HUES6 (cell line): Measurements from ENCODE around the gene SMARCAD1.

ENCODE experiments used
- H3K27ac ChIP-seq: 2 replicates; pipeline ENCODE4 v1.7.0; 2013; ENCODE audit warnings: low read depth, mild to moderate bottlenecking, low read length, inconsistent platforms
- H3K27me3 ChIP-seq: 2 replicates; pipeline ENCODE4 v1.6.1; 2013; ENCODE audit warnings: low read length; ENCODE audit not compliant: control insufficient read depth, insufficient read depth
- H3K36me3 ChIP-seq: 2 replicates; pipeline ENCODE4 v1.6.1; 2013; ENCODE audit warnings: low read length; ENCODE audit not compliant: control insufficient read depth, insufficient read depth
- H3K4me1 ChIP-seq: 2 replicates; pipeline ENCODE4 v1.6.1; 2013; ENCODE audit warnings: low read length; ENCODE audit not compliant: control insufficient read depth, insufficient read depth
- H3K4me3 ChIP-seq: 2 replicates; pipeline ENCODE4 v1.5.1; 2013; ENCODE audit warnings: low read depth, low read length
- H3K9ac ChIP-seq: one replicate; pipeline ENCODE4 v1.6.1; 2013; ENCODE audit warnings: mild to moderate bottlenecking, low read length
- H3K9me3 ChIP-seq: 2 replicates; pipeline ENCODE4 v1.6.1; 2013; ENCODE audit warnings: low read depth, low read length; ENCODE audit not compliant: control insufficient read depth, insufficient read depth

SMARCAD1 gene

GRCh38 chr4:94256144-94256783, 48.6 kb downstream of the SMARCAD1 start:
- Histone ChIP-seq H3K4me1 (no peaks in the 10 kb centered on the region), H3K4me3 (no peak overlapping the region), H3K9ac (no peak overlapping the region), H3K27ac (no peak overlapping the region), H3K36me3 (peaks cover 70% of the 10 kb centered on the region), H3K27me3 (no peaks in the 10 kb centered on the region), H3K9me3 (no peaks in the 10 kb centered on the region)

- H3K27ac ChIP-seq, result no peak overlapping the region
- H3K4me1 ChIP-seq, result no peaks in the 10 kb centered on the region
- peaks cover 72% of the 10 kb centered on the region for H3K36me3 ChIP-seq
These were observed 49.2 kb downstream of the SMARCAD1 start for GRCh38 chr4:94256828-94257227.

GRCh38 chr4:94262163-94263016, 54.7 kb downstream of the SMARCAD1 start:
- H3K36me3 ChIP-seq, result peaks cover 80% of the 10 kb centered on the region

More at GRCh38 chr4:94256828-94257227, 49.2 kb downstream of the SMARCAD1 start:
- Histone ChIP-seq H3K27me3 (no peaks in the 10 kb centered on the region), H3K9me3 (no peaks in the 10 kb centered on the region), H3K4me3 (no peak overlapping the region), H3K9ac (no peak overlapping the region)

GRCh38 chr4:94267037-94267436, 59.4 kb downstream of the SMARCAD1 start:
- H3K27ac ChIP-seq, result no peak overlapping the region
- no peaks in the 10 kb centered on the region for H3K9me3 ChIP-seq
- H3K4me3 ChIP-seq, result no peak overlapping the region
- no peaks in the 10 kb centered on the region for H3K4me1 ChIP-seq
- H3K27me3 ChIP-seq, result no peaks in the 10 kb centered on the region
- H3K36me3 ChIP-seq, result peaks cover 78% of the 10 kb centered on the region
- H3K9ac ChIP-seq, result no peak overlapping the region

More at GRCh38 chr4:94262163-94263016, 54.7 kb downstream of the SMARCAD1 start:
- Histone ChIP-seq H3K4me3 (no peak overlapping the region), H3K9me3 (no peaks in the 10 kb centered on the region), H3K4me1 (no peaks in the 10 kb centered on the region), H3K9ac (no peak overlapping the region), H3K27me3 (no peaks in the 10 kb centered on the region), H3K27ac (no peak overlapping the region)

- Histone ChIP-seq H3K27ac (no peak overlapping the region), H3K4me3 (no peak overlapping the region), H3K27me3 (no peaks in the 10 kb centered on the region), H3K9me3 (no peaks in the 10 kb centered on the region), H3K36me3 (peaks cover 84% of the 10 kb centered on the region), H3K9ac (no peak overlapping the region), H3K4me1 (no peaks in the 10 kb centered on the region)
These were observed 63.6 kb downstream of the SMARCAD1 start for GRCh38 chr4:94271248-94271647.

- H3K4me3 ChIP-seq, result no peak overlapping the region
- H3K9me3 ChIP-seq, result no peaks in the 10 kb centered on the region
- H3K4me1 ChIP-seq, result no peaks in the 10 kb centered on the region
- H3K36me3 ChIP-seq, result peaks cover 92% of the 10 kb centered on the region
- H3K9ac ChIP-seq, result no peak overlapping the region
- no peaks in the 10 kb centered on the region for H3K27me3 ChIP-seq
- no peak overlapping the region for H3K27ac ChIP-seq
These were observed 67.2 kb downstream of the SMARCAD1 start for GRCh38 chr4:94274912-94275311.

- Histone ChIP-seq H3K4me3 (no peak overlapping the region), H3K27me3 (no peaks in the 10 kb centered on the region), H3K4me1 (no peaks in the 10 kb centered on the region), H3K27ac (no peak overlapping the region), H3K36me3 (peaks cover 93% of the 10 kb centered on the region), H3K9me3 (no peaks in the 10 kb centered on the region), H3K9ac (no peak overlapping the region)
These were observed 68.5 kb downstream of the SMARCAD1 start for GRCh38 chr4:94276204-94276603.

GRCh38 chr4:94277534-94277933, 69.9 kb downstream of the SMARCAD1 start:
- Histone ChIP-seq H3K27me3 (no peaks in the 10 kb centered on the region), H3K27ac (peak overlapping the region; percentile 19; the same call in 1 of the 2 replicates), H3K36me3 (peaks cover 90% of the 10 kb centered on the region), H3K4me3 (no peak overlapping the region), H3K9me3 (no peaks in the 10 kb centered on the region), H3K9ac (no peak overlapping the region), H3K4me1 (no peaks in the 10 kb centered on the region)

GRCh38 chr4:94278781-94279180, 71.1 kb downstream of the SMARCAD1 start:
- peaks cover 89% of the 10 kb centered on the region for H3K36me3 ChIP-seq
- 0 out of 2 replicates have a peak overlapping the region, but pooled peaks have one; percentile 18 for H3K27ac ChIP-seq
- no peak overlapping the region for H3K4me3 ChIP-seq
- no peaks in the 10 kb centered on the region for H3K4me1 ChIP-seq
- no peaks in the 10 kb centered on the region for H3K27me3 ChIP-seq
- H3K9ac ChIP-seq, result no peak overlapping the region
- no peaks in the 10 kb centered on the region for H3K9me3 ChIP-seq

GRCh38 chr4:94284889-94285288, 77.2 kb downstream of the SMARCAD1 start:
- Histone ChIP-seq H3K27me3 (no peaks in the 10 kb centered on the region), H3K36me3 (peaks cover 92% of the 10 kb centered on the region), H3K4me3 (no peak overlapping the region)

GRCh38 chr4:94285666-94286065, 78.0 kb downstream of the SMARCAD1 start:
- Histone ChIP-seq H3K9ac (no peak overlapping the region), H3K27me3 (no peaks in the 10 kb centered on the region), H3K36me3 (peaks cover 92% of the 10 kb centered on the region), H3K9me3 (no peaks in the 10 kb centered on the region), H3K27ac (no peak overlapping the region), H3K4me3 (no peak overlapping the region), H3K4me1 (no peaks in the 10 kb centered on the region)

More at GRCh38 chr4:94284889-94285288, 77.2 kb downstream of the SMARCAD1 start:
- Histone ChIP-seq H3K4me1 (no peaks in the 10 kb centered on the region), H3K27ac (no peak overlapping the region), H3K9me3 (no peaks in the 10 kb centered on the region), H3K9ac (no peak overlapping the region)
